GM21576 (cell line): ENCODE data around the gene TNKS2.
"Not testable (repeated sequence)": the region's sequence is repeated elsewhere in the genome, so short reads cannot be mapped to it uniquely, and the experiment has no call there.

ENCODE experiments used
- ATAC-seq: cut with Tn5 transposase; IDR thresholded peaks from one replicate; pipeline ENCODE4 v1.9.1; 2021; ENCODE audit warnings: mild to moderate bottlenecking, moderate library complexity; ENCODE audit not compliant: unreplicated experiment

The TNKS2 gene

DNA sequence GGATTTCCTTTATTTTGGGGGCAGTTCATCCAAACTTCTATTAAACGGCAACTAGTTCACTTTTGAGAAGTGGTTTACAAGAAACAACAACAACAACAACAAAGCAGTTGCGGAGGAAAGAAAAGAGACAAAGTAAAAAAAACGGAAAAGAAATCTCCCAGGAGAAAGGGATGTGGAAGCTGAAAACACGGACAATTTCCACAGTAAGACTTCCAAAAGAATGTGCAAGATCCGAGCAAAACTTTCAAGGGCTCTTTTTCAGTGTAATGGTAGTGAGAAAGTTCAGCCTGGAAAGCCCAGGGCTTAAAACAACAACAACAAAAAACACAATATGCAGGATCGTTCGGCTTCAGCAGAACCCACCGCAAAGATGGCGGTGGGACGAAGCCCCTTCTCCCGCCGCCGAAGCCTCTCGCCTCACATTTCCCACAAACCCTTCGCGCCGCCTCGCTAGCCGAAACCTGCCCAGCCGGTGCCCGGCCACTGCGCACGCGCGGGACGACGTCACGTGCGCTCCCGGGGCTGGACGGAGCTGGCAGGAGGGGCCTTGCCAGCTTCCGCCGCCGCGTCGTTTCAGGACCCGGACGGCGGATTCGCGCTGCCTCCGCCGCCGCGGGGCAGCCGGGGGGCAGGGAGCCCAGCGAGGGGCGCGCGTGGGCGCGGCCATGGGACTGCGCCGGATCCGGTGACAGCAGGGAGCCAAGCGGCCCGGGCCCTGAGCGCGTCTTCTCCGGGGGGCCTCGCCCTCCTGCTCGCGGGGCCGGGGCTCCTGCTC lies at the start of gene TNKS2:
TSS of gene TNKS2 (plus strand) at position 553 of the 775 bp plus-strand sequence. CDS start 265 bp downstream, outside the sequence.
- ATAC-seq, result peak; percentile 64

DNA sequence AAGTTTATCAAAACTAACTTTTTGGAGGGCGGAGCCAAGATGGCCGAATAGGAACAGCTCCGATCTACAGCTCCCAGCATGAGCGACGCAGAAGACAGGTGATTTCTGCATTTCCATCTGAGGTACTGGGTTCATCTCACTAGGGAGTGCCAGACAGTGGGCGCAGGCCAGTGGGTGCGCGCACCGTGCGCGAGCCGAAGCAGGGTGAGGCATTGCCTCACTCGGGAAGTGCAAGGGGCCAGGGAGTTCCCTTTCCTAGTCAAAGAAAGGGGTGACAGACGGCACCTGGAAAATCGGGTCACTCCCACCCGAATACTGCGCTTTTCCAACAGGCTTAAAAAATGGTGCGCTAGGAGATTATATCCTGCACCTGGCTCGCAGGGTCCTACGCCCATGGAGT lies 48.6 kb upstream of the TNKS2 start:
- not testable (repeated sequence) for ATAC-seq

DNA sequence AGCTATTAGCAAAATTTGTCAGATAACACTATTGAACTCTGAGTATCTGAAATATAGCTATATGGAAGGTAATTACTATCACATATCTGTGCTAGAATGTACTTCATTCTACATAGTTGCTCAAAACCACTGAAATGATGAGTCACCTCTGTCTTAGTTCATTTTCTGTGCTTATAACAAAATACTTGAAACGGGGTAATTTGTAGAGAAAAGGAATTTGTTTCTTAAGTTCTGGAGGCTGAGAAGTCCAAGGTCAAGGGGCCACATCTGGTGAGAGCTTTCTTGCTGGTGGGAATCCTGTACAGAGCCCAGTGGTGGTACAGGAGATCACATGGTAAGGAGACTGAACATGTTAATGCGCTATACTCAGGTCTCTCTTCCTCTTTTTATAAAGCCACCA lies 41.9 kb upstream of the TNKS2 start:
- ATAC-seq, result no peak

DNA sequence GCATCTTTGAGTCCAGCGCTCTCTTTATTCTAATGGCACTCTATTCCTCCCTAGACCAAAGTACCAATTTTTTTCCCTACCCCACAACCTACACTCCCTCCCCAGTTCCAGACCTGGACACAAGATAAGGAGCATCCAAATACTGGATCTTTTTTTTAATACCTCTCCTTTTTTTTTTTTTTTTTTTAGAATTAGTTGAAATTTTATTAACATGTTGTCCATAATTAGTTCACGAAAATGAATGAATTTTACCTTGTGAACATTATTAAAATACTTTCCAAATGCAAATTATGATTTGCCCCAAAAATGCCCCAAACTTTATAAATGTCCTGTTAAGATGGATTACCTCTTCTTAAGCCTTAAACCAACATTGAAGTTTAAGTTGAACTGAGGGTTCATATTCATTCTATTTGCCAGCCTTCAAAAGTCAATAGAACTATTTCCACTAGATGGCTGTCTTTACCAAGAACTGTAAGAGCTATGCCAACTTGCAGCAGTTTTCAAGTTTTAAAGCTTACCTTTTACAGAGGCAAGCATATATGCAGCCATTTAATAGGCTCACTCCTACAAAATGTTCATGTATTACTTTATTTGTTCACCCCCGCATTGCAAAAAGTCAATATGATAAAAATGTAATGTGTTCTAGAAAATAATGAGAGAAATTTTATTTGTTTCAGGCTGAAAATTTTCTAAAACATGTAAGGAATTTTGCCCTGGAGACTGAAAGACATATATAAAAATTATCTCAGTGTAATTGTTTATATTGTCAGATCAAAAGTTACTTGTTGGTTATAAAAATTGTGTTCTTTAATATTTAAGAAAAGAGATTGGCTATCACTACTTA lies 39.7 kb upstream of the TNKS2 start:
- ATAC-seq, result no peak

DNA sequence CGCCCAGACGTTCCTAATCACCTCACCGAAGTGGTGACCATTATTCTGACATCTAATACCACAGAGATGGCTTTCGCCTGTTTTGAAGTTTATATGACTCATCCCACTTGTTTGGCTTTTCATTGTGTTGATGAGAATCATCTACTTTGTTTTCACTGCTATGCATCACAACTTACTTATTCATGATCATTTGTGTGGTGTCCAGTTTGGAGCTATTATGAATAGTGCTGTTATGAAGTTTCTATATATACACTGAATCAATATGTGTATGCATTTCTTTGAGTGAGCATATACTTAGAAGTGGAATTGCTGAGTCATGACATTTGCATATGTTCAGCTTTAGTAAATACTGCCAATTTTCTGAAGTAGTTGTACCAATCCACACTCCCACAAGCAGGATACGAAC lies 38.6 kb upstream of the TNKS2 start:
- no peak for ATAC-seq

DNA sequence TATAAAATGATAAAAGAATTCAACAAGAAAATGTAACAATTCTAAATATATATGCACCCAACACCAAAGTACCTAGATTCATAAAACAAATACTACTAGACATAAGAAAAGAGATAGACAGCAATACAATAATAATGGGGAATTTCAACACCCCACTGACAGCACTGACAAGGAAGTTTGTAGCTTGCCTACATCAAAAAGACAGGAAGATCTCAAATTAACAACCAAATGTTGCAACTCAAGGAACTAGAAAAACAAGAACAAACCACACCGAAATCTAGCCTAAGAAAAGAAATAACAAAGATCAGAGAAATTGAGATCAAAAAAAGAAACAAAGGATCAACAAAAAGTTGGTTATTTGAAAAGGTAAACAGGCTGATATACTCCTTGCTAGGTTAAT lies 36.5 kb upstream of the TNKS2 start:
- ATAC-seq, result no peak

DNA sequence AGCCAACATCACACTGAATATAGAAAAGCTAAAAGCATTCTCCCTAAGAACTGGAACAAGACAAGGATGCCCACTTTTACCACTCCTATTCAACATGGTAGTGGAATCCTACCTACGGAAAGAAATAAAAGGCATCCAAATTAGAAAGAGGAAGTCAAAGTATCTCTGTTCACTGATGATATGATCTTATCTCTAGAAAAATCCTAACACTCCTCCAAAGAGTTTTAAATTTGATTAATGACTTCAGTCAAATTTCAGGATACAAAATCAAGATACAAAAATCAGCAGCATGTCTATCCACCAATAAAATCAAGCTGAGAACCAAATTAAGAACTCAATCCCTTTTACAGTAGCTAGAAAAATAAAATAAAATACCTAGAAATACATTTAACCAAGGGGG lies 35.3 kb upstream of the TNKS2 start:
- no peak for ATAC-seq

DNA sequence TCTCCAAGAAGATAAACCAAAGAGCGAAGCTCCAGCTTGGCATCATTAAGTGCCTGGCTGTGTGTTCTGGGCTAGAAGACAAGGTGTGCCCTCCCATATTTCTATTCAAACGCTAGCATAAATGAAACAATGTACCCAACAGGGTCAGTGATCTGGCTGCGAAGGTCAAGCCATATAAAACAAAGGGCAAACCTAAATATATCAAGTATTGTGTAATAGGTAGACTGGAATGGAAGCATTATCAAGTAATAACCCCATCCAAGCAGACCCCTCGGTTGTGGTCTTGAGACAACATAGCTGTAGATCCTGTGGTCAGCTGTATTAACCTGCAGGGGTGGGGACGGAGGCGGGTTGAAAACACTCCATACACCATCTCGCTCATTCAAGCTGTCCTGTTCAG lies 31.6 kb upstream of the TNKS2 start:
- no peak for ATAC-seq

DNA sequence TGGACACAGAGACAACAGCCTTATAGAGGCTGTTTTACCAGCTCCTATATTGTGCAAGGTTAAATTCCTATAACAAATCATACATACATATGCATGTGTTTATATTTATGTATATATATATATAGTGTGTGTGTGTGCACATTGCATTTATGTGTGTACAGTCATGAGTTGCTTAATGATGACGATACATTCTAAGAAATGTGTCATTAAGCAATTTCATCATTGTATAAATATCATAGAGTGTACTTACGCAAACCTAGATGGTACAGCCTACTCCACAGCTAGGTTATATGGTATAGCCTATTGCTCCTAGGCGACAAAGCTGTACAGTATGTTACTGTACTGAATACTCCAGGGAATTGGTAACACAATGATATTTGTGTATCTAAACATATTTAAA lies 30.1 kb upstream of the TNKS2 start:
- no peak for ATAC-seq

DNA sequence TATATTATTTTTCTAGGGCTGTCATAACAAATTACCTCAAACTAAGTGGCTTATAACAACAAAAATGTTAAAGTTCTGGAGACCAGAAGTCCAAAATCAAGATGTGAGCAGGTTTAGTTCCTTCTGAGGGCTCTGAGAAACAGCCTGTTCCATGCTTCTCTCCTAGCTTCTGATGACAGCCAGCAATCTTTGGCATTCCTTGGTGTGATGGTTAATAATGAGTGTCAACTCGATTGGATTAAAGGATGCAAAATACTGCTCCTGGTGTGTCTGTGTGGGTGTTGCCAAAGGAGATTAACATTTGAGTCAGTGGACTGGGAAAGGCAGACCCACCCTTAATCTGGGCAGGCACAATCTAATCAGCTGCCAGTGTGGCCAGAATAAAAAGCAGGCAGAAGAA lies 26.3 kb upstream of the TNKS2 start:
- ATAC-seq, result no peak

DNA sequence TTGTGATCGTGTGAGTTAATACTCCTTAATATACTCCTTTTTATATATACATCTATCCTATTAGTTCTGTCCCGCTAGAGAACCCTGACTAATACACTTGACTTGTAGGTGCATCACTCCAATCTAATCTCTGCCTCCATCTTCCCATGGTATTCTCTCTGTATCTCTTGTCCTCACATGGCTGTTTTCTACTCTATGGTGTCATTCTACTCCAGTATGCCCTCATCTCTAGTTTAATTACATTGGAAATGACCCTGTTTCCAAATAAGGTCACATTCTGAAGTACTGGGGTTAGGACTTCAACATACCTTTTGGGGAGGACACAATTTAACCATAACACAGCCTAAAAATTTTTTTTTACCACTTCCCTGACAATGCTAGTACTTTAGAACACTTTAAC lies 25.8 kb upstream of the TNKS2 start:
- ATAC-seq, result no peak

DNA sequence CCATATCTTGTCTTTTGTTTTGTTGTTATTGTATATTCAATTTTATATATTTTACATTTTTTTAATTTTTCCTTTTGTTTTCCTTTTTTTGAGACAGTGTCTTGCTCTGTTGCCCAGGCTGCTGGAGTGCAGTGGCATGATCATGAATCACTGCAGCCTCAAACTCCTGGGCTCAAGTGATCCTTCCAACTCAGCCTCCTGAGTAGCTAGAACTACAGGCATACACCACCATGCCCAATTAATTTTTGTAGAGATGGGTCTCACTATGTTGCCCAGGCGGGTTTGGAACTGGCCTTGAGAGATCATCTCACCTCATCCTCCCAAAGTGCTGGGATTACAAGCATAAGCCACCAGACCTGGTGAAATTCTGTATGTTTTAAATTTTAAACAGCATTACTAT lies 25.4 kb upstream of the TNKS2 start:
- no peak for ATAC-seq

DNA sequence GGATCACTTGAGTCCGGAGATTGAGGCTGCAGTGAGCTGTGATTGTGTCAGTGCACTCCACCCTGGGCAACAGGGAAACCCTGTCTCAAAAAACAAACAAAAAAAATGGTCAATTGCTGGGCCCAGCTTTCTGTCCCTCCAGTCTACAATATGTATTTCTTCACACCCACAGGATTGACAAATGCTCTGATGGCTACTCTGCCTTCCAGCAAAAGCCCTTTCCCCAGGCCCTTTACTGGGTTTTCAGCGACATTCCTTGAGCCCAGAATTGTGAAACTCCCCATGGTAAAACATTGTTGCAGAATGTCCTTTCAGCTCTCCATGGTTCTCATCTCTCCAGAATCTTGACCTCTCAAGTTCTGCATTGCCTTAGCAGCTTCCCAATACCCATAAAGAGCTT lies 23.7 kb upstream of the TNKS2 start:
- ATAC-seq, result no peak

DNA sequence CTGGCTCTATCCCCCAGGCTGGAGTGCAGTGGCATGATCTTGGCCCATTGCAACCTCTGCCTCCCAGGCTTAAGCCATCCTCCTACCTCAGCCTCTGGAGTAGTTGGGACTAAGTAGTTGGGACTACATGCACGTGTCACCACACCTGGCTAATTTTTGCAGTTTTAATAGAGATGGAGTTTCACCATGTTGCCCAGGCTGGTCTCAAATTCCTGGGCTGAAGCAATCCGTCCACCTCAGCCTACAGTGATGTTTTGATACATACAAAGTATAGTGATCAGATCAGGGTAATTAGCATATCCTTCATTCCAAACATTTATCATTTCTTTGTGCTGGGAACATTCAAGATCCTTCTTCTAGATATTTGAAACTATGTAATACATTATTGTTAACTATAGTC lies 22.5 kb upstream of the TNKS2 start:
- no peak for ATAC-seq

DNA sequence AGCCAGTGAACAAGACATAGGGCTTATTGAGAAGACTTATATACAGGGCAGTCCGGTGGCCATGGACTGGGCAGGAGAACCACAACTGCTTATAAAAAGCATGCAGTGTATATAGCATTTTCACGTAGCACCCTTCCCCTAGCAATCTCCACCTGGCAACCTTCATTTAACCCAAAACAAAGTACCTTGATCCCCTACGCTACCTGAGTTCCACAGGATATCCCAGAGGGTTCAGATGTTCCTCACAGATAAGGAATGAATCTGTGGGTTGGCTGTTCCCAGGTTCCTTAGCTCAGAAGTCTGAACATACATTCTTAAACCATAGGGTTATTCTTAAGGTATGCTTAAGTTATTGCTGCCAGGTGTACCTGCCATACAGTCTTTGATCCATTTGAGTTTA lies 22.0 kb upstream of the TNKS2 start:
- no peak for ATAC-seq

DNA sequence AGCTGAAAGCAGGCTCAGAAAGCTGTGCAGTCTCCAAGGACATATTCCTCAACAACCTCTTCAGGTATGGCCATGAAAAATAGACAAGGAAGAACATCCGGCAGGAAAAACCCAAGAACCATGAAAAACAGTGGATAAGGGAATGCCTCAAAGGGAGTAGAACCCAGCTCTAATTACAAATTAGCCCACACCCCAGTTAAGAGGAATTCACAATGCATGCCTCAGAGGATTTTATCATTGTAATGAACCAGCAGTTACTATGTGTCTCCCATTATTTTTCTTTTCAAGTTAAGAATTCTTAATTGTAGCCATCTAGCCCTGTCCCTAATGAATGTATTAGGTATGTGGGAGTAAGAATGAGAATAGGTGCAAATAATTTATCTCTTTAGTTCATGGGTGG lies 19.7 kb upstream of the TNKS2 start:
- no peak for ATAC-seq

DNA sequence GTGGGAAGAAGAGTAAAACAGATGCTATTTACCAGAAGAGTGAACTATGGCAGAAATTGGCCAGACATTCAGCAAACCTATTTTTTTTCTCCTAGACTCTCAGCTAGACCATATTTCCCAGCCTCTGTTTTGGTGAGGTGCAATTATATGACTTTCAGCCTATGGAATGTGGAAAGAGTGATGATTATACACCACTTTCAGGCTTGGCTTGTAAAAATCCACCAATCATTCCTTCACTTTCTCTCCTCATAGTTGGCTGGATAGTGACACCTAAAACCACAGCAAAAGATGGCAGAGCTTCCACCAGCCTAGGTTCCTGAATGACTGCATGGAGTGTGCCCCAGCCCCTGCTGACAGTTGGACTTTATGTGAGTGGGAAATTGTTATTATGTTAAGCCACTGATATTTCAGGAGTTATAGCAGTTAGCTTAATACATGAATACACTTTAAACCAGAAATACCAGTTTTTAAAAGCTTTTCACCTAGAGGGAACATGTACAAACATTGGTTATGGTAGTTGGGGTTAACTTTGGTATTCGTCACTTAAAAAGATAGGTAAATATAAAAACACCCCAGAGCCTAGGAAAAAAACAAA lies 19.1 kb upstream of the TNKS2 start:
- ATAC-seq, result no peak

DNA sequence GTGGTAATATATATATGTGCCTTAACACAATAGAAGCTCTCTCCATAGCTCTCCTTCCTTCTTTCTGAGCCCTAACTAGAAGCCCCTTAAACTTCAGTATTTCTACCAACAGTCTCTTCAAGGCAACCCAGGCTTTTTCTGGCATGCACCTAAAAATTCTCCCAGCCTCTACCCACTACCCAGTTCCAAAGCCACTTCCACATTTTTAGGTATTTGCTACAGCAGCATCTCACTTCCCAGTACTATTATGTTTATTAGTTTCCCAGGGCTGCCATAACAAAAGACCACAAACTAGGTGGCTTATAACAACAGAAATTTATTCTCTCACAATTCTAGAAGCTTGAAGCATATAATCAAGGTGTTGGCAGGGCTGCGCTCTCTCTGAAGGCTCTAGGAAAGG lies 15.7 kb upstream of the TNKS2 start:
- no peak for ATAC-seq

DNA sequence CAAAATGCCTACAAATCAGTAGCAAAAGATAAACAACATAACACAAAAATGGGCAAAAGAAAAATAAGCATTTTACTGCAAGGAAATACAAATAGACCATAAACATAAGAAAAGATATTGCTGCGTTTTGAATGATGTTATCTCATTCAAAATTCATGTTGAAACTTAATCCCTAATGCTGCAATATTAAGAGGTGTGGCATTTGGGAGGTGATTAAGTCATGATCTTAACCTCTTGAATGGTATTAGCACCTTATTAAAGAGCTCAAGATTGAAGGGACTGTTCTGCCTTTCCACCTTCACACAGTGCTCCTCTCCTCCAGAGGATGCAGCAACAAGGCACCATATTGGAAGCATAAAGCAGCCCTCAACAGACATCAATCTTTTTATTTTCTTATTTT lies 12.4 kb upstream of the TNKS2 start:
- ATAC-seq, result no peak

DNA sequence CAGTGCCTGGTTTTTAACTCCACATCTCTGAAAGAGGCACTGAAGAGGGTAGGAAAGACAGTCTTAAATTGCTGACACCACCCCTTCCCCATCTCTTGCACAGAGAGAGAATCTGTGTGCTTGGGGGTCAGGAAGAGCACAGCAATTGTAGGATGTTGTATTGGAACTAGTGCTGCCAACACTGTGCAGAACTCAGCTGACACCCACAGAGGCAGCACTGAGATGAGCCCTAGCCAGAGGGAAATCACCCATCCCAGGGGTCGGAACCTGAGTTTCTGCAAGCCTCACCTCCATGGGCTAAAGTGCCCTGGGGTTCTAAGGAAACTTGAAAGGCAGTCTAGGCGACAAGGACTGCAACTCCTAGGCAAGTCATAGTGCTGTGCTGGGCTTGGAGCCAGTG lies 11.0 kb upstream of the TNKS2 start:
- no peak for ATAC-seq

DNA sequence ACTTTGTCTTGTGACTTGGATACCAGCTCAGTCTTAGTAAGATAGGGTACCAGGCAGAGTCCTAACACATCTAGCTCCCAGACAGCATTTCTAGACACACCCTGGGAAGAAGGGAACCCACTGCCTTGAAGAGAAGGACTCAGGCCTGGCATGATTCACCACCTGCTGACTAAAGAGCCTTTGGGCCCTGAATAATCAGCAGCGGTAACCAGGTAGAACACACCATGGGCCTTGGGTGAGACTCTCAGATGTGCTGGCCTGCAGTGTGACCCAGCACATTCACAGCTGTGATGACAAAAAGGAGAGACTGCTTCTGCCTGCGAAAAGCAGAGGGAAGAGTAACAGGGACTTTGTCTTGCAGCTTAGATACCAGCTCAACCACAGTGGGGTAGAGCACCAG lies 10.4 kb upstream of the TNKS2 start:
- no peak for ATAC-seq

DNA sequence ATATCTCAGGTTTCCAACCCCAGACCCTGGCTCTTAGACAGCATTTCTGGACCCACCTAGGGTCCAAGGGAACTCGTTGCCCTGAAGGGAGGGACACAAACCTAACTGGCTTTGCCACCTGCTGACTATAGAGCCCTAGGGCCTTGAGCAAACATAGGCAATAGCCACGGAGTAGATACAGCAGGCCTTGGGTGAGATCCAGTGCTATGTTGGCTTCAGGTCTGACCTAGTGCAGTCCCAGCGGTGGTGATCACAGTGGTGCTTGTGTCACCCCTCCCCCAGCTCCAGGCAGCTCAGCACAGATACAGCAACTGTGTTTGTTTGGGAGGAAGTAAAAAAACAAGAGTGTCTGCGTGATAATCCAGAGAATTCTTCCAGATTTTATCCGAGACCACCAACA lies 9.7 kb upstream of the TNKS2 start:
- no peak for ATAC-seq
